NCI-H774 (cell line): ENCODE results near the gene DNLZ.
"Not testable (repeated sequence)": the region's sequence is repeated elsewhere in the genome, so short reads cannot be mapped to it uniquely, and the experiment has no call there.

Experiments used
- DNase-seq: peaks from one replicate; lab custom pipeline; 2025; lab: John Stamatoyannopoulos, UW

The DNLZ gene

GRCh38 chr9:136359774-136360718 is 3.5 kb downstream of the DNLZ start:
- DNase-seq = no peak

- no peak for DNase-seq
These were observed 4.7 kb downstream of the DNLZ start for GRCh38 chr9:136358888-136359287.

GRCh38 chr9:136358016-136358415 is 5.5 kb downstream of the DNLZ start:
- DNase-seq = no peak

GRCh38 chr9:136357202-136357725 is 6.3 kb downstream of the DNLZ start:
- no peak for DNase-seq

- DNase-seq = no peak
These were observed 7.7 kb downstream of the DNLZ start for GRCh38 chr9:136355616-136356557.

GRCh38 chr9:136354592-136355085 is 8.9 kb downstream of the DNLZ start:
- no peak for DNase-seq

- DNase-seq = no peak
These were observed 9.6 kb downstream of the DNLZ start for GRCh38 chr9:136353757-136354488.

- no peak for DNase-seq
These were observed 10.5 kb downstream of the DNLZ start for GRCh38 chr9:136353088-136353487.

GRCh38 chr9:136352682-136353081 is 10.9 kb downstream of the DNLZ start:
- peak; percentile 19 for DNase-seq

- not testable (repeated sequence) for DNase-seq
These were observed 11.7 kb downstream of the DNLZ start for GRCh38 chr9:136351868-136352267.

GRCh38 chr9:136351252-136351800 is 12.2 kb downstream of the DNLZ start:
- no peak for DNase-seq

GRCh38 chr9:136349546-136349945 is 14.0 kb downstream of the DNLZ start:
- DNase-seq = no peak

- DNase-seq = no peak
These were observed 14.9 kb downstream of the DNLZ start for GRCh38 chr9:136348691-136349090.

- DNase-seq = no peak
These were observed 15.9 kb downstream of the DNLZ start for GRCh38 chr9:136347472-136348256.

GRCh38 chr9:136346927-136347465 is 16.5 kb downstream of the DNLZ start:
- no peak for DNase-seq

GRCh38 chr9:136346157-136346481 is 17.4 kb downstream of the DNLZ start:
- DNase-seq = no peak

GRCh38 chr9:136345281-136346156 is 18.0 kb downstream of the DNLZ start:
- no peak for DNase-seq

GRCh38 chr9:136344544-136345280 is 18.8 kb downstream of the DNLZ start:
- DNase-seq = no peak

- DNase-seq = no peak
These were observed 19.7 kb downstream of the DNLZ start for GRCh38 chr9:136343884-136344269.
